HFFc6 (cell line): ENCODE measurements around the gene CFAP97D2. TPM values are rescaled to one million over a fixed set of nuclear protein-coding genes. Genes with fewer than 3 reads are reported as not detected.
"Not testable (repeated sequence)": the region's sequence is repeated elsewhere in the genome, so short reads cannot be mapped to it uniquely, and the experiment has no call there.

ENCODE experiments used
- DNase-seq: peaks from one replicate; pipeline ENCODE4 v3.0.0-alpha.2; 2018
- H3K27ac Mint-ChIP-seq: 2 replicates; pipeline ENCODE4 v1.8.0; 2020; ENCODE audit warnings: mild to moderate bottlenecking, mixed read lengths
- H3K27me3 Mint-ChIP-seq: 2 replicates; pipeline ENCODE4 v1.8.0; 2021; ENCODE audit warnings: mild to moderate bottlenecking, moderate library complexity, mixed read lengths; ENCODE audit not compliant: insufficient read depth
- H3K36me3 Mint-ChIP-seq: 2 replicates; pipeline ENCODE4 v1.8.0; 2021; ENCODE audit warnings: low read depth, mixed read lengths
- H3K4me1 Mint-ChIP-seq: 2 replicates; pipeline ENCODE4 v1.8.0; 2020; ENCODE audit warnings: low read depth, mixed read lengths
- H3K4me3 Mint-ChIP-seq: 2 replicates; pipeline ENCODE4 v1.8.0; 2020; ENCODE audit warnings: mild to moderate bottlenecking, moderate library complexity, mixed read lengths
- H3K9me3 Mint-ChIP-seq: 2 replicates; pipeline ENCODE4 v1.8.0; 2020; ENCODE audit warnings: mild to moderate bottlenecking, mixed read lengths
- CTCF ChIP-seq: fragments of 200-600 bp; sonication (generic); IDR thresholded peaks from 2 replicates; pipeline ENCODE4 v1.5.0; 2021; ENCODE audit warnings: antibody characterized with exemption, mild to moderate bottlenecking
- total RNA-seq, 6 experiments: library from RNA; stranded (reverse); fragmentation: NEBNext Ultra II Directional; extraction: Animal tissue kit (Norgen Biotek cat#: 25700); gene quantifications; 2 replicates in 1 of 6; 3 replicates in 5 of 6; pipeline ENCODE4 v1.2.3, GENCODE V29; 2021

Gene CFAP97D2
- total RNA-seq, 6 experiments from 2014 or later: not detected

GRCh38 chr13:114174529-114174961 lies 4.5 kb upstream of the CFAP97D2 start:
- H3K27me3 Mint-ChIP-seq: peaks cover 16% of the 10 kb centered on the region
- peaks cover 16% of the 10 kb centered on the region; the same call in 1 of the 2 replicates for H3K4me1 Mint-ChIP-seq
- no peak overlapping the region for H3K27ac Mint-ChIP-seq
- peaks cover 9% of the 10 kb centered on the region for H3K36me3 Mint-ChIP-seq
- H3K9me3 Mint-ChIP-seq: peaks cover 11% of the 10 kb centered on the region
- no peak for DNase-seq
- TF ChIP-seq CTCF: no peak
- no peak overlapping the region for H3K4me3 Mint-ChIP-seq

- Mint-ChIP-seq H3K27me3 (peaks cover 26% of the 10 kb centered on the region), H3K36me3 (peaks cover 13% of the 10 kb centered on the region), H3K9me3 (peaks cover 11% of the 10 kb centered on the region), H3K4me1 (peaks cover 20% of the 10 kb centered on the region; the same call in 1 of the 2 replicates)
- H3K27ac Mint-ChIP-seq, H3K4me3 Mint-ChIP-seq, DNase-seq: not testable (repeated sequence)
Measured at GRCh38 chr13:114176359-114176902, 2.6 kb upstream of the CFAP97D2 start.

GRCh38 chr13:114177245-114178010 lies 1.6 kb upstream of the CFAP97D2 start:
- H3K9me3 Mint-ChIP-seq: peaks cover 11% of the 10 kb centered on the region
- H3K4me3 Mint-ChIP-seq: no peak overlapping the region
- no peak for TF ChIP-seq CTCF
- H3K4me1 Mint-ChIP-seq: peaks cover 20% of the 10 kb centered on the region; the same call in 1 of the 2 replicates
- DNase-seq: no peak
- no peak overlapping the region for H3K27ac Mint-ChIP-seq
- peaks cover 13% of the 10 kb centered on the region for H3K36me3 Mint-ChIP-seq
- peaks cover 32% of the 10 kb centered on the region for H3K27me3 Mint-ChIP-seq

GRCh38 chr13:114185182-114185971 lies 6.3 kb downstream of the CFAP97D2 start:
- DNase-seq: no peak
- Mint-ChIP-seq H3K36me3 (peaks cover 6% of the 10 kb centered on the region; the same call in 1 of the 2 replicates), H3K4me3 (no peak overlapping the region), H3K4me1 (0 out of 2 replicates have a peak, but pooled peaks cover 3% of the 10 kb centered on the region), H3K9me3 (peaks cover 4% of the 10 kb centered on the region; the same call in 1 of the 2 replicates), H3K27ac (no peak overlapping the region), H3K27me3 (peaks cover 42% of the 10 kb centered on the region)
- TF ChIP-seq CTCF: no peak

- H3K27me3 Mint-ChIP-seq: peaks cover 17% of the 10 kb centered on the region
Measured at GRCh38 chr13:114194853-114195252, 15.8 kb downstream of the CFAP97D2 start.

More at GRCh38 chr13:114194853-114195252, 15.8 kb downstream of the CFAP97D2 start:
- no peak overlapping the region for H3K4me3 Mint-ChIP-seq
- no peak for TF ChIP-seq CTCF
- no peak for DNase-seq
- H3K9me3 Mint-ChIP-seq: 0 out of 2 replicates have a peak, but pooled peaks cover 8% of the 10 kb centered on the region
- no peaks in the 10 kb centered on the region for H3K4me1 Mint-ChIP-seq
- no peak overlapping the region for H3K27ac Mint-ChIP-seq
- H3K36me3 Mint-ChIP-seq: peaks cover 3% of the 10 kb centered on the region; the same call in 1 of the 2 replicates
